Measurements from ENCODE around the gene OLIG3. TPM values are rescaled to one million over a fixed set of nuclear protein-coding genes. Genes with fewer than 3 reads are reported as not detected.
A peak's percentile ranks its signal among the peaks of the same experiment; 100 is the strongest.

The OLIG3 gene
- total RNA-seq, 1 donor from 2014 or later = not detected

DNA sequence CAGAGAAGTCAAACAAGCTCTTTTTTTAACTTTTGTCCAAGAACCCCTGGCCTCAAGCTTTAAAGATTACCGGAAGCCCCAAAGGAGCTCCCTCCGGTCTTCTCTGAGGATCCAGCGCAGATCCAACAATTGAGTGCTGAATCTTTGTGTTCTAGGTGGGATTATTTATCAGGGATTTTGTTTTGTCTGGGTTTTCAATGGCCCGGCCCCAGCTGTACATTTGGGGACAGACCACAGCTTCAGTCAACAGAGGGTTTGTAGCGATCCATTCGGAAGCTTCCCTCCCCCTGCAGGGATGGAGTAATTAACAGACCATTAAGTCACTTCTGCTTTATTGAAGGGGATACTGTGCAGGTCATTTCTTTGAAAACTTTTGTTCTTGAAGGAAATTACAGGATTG lies 7.8 kb downstream of the OLIG3 start:
- no peak for DNase-seq (ENCODE audit: low read depth)

DNA sequence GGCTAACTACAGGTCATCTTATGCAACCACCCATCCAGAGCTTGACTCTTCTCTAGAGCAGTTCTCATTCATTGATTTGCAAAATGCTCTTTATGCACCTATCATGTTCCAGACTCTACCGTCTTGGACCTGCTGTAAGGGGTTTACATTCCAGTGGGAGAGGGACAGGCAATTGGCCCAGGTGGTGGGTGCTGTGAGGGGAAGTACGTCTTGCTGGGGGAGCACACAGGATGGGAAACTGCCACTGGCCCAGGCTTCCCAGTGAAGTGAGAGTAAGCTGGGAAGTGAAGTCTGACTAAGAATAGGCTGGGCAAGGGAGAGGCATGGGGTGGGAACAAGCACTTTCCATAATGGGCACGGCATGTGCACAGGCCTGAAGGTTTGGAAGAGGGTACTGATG lies 13.8 kb downstream of the OLIG3 start:
- no peak for DNase-seq (ENCODE audit: low read depth)
- no peak overlapping the region for H3K4me3 ChIP-seq (ENCODE audit: low read depth, low read length)
- TF ChIP-seq, protein P1, sequence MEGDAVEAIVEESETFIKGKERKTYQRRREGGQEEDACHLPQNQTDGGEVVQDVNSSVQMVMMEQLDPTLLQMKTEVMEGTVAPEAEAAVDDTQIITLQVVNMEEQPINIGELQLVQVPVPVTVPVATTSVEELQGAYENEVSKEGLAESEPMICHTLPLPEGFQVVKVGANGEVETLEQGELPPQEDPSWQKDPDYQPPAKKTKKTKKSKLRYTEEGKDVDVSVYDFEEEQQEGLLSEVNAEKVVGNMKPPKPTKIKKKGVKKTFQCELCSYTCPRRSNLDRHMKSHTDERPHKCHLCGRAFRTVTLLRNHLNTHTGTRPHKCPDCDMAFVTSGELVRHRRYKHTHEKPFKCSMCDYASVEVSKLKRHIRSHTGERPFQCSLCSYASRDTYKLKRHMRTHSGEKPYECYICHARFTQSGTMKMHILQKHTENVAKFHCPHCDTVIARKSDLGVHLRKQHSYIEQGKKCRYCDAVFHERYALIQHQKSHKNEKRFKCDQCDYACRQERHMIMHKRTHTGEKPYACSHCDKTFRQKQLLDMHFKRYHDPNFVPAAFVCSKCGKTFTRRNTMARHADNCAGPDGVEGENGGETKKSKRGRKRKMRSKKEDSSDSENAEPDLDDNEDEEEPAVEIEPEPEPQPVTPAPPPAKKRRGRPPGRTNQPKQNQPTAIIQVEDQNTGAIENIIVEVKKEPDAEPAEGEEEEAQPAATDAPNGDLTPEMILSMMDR (conservative IDR thresholded peaks at IDR 0.05; ENCODE audit: low read depth, low read length) = no peak

More for the DNA sequence above, 7.8 kb downstream of the OLIG3 start:
- H3K4me3 ChIP-seq (ENCODE audit: low read depth, low read length) = no peak overlapping the region
- TF ChIP-seq, protein P1 (conservative IDR thresholded peaks at IDR 0.05; ENCODE audit: low read depth, low read length) = no peak

DNA sequence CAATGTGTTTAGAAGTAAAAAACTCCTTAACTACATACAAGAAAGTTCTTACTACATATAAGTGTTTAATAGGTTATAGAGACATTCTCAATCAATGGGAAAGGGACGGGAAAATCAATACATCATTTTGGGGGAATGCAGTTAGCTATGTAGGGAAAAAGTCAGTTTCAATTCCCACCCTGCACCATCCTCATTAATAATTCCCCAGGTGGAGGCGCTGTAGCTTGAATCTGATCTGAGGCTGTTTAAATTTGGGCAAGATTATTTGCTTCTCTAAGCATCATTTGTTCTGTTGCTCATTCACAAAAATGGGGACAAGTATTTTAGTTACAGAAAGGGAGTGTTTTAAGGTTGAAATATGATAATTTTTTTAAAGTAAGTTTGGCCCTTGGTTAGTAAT lies 19.1 kb downstream of the OLIG3 start:
- no peak for DNase-seq (ENCODE audit: low read depth)

DNA sequence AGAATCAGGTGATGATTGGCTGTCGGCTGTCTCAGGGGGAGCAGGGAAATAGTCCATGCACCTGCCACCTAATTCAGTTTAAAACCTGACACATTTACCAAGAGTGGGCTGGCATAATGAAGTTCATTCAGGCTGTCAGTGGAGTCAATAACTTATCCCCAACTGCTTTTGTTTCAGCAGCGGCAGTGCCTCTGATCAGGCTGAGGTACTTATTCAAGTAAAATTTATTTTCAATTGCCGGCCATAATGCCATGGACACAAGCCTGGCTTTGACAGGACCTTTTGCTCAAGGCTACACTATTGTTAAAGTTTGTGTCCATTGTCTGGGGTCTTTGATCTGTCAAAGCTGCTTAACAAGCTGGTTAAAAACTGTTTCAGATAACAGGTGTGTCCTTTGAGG lies 20.6 kb downstream of the OLIG3 start:
- no peak overlapping the region for H3K4me3 ChIP-seq (ENCODE audit: low read depth, low read length)
- TF ChIP-seq, protein P1 (conservative IDR thresholded peaks at IDR 0.05; ENCODE audit: low read depth, low read length) = no peak
- DNase-seq (ENCODE audit: low read depth) = no peak

More for the DNA sequence above, 19.1 kb downstream of the OLIG3 start:
- TF ChIP-seq, protein P1 (conservative IDR thresholded peaks at IDR 0.05; ENCODE audit: low read depth, low read length) = peak; percentile 48
- H3K4me3 ChIP-seq (ENCODE audit: low read depth, low read length) = no peak overlapping the region

DNA sequence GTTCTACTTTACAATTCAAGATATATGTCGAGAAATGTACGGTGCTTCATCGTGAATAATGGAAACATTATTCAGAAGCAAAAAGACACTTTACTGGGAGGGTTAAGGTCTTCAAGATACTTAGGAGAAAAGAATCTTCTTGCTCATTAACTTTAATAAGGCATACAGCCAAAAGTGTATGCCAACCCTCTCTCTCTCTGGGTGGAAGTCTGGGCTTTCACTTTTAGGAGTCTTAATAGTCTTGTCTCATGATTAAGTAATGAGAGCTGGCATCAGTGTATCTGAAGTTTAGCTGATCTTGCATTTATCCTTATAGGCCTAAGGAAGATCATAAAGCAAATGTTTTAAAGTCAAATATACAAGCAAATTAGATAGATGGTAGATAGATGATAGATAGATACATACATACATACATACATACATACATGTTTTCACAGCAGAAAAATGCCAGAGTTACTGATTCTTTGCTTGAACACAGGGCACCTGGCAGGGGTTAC lies 21.5 kb downstream of the OLIG3 start:
- no peak for DNase-seq (ENCODE audit: low read depth)
- TF ChIP-seq, protein P1 (conservative IDR thresholded peaks at IDR 0.05; ENCODE audit: low read depth, low read length) = no peak
- H3K4me3 ChIP-seq (ENCODE audit: low read depth, low read length) = no peak overlapping the region

DNA sequence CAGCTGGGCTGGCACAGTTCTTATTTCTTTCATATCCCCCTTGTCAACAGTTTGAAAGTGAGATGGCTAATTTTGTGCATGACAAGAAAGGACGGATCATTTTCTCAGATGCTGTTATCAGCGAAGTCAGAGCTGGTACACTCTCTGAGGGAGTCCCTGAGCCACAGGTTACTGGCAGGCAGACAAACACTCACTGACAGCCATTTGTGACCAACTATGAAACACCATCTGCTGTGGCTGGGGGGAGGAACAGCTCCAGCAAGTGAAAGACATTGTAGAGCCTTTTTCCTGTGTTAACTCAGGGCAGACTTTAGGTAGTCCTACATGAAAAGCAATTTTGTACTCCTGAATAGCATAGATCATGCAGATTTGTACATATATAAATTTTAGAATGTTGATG lies 22.2 kb downstream of the OLIG3 start:
- H3K4me3 ChIP-seq (ENCODE audit: low read depth, low read length) = no peak overlapping the region
- TF ChIP-seq, protein P1 (conservative IDR thresholded peaks at IDR 0.05; ENCODE audit: low read depth, low read length) = no peak
- DNase-seq (ENCODE audit: low read depth) = no peak

DNA sequence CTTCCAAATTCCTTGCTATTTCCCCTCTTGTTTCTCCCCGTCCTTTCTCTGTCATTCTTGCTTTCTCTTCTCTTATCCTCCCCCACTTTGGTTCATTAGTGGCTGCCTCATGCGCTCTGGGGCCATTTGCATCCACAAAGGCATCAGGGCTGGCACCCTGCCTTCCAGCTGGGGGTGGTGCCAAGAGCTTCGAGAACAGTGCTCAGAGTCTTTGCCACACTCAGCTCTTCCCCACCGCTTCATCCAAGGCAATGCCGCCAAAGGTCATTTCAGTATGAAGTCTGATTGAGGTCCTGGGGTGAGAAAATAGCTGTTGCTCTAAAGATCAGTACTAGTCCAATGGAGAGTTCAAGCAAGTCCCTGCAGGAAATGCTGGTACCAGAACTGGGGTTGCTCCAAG lies 22.7 kb downstream of the OLIG3 start:
- no peak for DNase-seq (ENCODE audit: low read depth)
- TF ChIP-seq, protein P1 (conservative IDR thresholded peaks at IDR 0.05; ENCODE audit: low read depth, low read length) = no peak
- H3K4me3 ChIP-seq (ENCODE audit: low read depth, low read length) = no peak overlapping the region
